GM21723 (cell line): ENCODE data around the gene SPDYE2B.
"Not testable (repeated sequence)": the region's sequence is repeated elsewhere in the genome, so short reads cannot be mapped to it uniquely, and the experiment has no call there.

Experiments
- ATAC-seq: cut with Tn5 transposase; IDR thresholded peaks from one replicate; pipeline ENCODE4 v1.9.1; 2021; ENCODE audit warnings: mild to moderate bottlenecking, moderate library complexity; ENCODE audit not compliant: unreplicated experiment

SPDYE2B gene

DNA sequence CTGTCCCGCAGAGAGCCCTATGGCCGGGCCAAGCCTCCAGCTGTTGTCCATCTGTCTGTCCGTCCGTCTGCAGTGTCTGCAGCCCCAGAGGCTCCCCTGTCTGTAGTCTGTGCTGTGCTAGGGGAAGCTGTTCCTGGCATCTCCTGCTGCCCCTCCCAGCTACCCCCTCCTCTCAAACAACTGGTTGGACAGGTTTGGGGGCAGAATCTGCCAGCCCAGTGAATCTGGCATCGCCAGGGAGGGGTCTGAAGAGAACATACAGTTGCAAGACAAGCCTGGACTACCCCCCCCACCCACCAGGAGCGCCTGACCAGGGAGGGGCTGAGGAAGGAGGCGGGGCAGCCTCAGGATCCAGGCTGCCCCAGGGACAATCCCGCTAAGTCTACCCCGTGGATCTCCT is 7.4 kb upstream of the SPDYE2B start, which contains the start of gene UPK3BL1:
UPK3BL1 (minus strand) TSS at position 101 of the 400 bp plus-strand sequence; CDS start at position 51, 50 bp downstream.
- not testable (repeated sequence) for ATAC-seq

DNA sequence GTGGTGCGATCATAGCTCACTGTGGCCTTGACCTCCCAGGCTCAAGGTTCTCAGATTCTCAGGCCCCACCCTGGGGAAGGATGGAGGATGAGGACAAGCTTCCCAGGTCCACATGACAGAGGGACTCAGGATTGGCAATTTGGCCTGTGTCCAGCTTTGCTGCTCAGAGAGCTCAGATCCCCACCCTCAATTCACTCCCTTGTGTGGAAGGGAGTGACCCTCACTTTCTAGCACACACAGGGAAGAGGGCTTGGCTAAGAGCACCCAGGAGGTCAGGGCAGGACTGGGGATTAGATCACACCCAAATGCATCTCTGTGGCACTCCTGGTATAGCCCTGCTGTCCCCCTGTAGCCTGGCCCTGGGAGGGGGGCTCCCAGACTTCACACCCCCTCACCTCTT is 6.7 kb upstream of the SPDYE2B start:
- not testable (repeated sequence) for ATAC-seq

DNA sequence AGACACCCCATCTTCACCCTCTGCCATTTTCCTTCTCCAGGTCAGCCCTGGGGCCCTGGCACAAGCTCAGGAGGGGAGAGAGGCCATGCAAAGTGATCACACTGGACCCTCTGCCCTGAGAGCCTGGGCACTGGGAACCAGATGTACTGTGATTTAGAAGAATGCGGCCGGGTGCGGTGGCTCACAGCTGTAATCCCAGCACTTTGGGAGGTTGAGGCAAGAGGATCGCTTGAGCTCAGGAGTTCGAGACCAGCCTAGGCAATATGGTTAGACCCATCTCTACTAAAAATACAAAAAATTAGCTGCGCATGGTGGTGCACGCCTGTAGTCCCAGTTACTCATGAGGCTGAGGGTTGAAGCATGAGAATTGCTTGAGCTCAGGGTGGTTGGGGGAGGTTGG is 2.3 kb upstream of the SPDYE2B start:
- not testable (repeated sequence) for ATAC-seq

- ATAC-seq = not testable (repeated sequence)
Measured at GRCh38 chr7:102664765-102665164, 14.6 kb downstream of the SPDYE2B start.

DNA sequence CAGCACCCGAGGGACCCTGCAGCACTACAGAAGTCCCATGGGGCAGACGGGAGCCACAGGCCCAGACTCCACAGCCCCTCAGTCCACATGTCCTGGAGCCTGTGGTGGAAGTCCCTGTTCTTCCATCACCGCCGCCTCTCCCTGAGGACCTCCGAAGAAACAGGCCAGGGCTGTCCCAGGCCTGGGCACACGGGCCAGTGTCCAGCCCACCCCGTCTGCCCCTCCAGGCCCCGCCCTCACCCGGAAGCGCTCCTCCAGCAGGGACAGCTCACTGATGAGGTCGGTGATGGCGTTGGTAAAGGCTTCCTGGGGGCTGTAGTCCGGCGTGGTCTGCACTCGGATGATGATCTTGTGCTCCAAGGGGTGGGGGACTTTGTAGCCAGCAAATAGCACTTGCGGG is 16.7 kb downstream of the SPDYE2B start:
- ATAC-seq = not testable (repeated sequence)

- ATAC-seq = not testable (repeated sequence)
Measured at GRCh38 chr7:102667523-102667922, 17.4 kb downstream of the SPDYE2B start.

DNA sequence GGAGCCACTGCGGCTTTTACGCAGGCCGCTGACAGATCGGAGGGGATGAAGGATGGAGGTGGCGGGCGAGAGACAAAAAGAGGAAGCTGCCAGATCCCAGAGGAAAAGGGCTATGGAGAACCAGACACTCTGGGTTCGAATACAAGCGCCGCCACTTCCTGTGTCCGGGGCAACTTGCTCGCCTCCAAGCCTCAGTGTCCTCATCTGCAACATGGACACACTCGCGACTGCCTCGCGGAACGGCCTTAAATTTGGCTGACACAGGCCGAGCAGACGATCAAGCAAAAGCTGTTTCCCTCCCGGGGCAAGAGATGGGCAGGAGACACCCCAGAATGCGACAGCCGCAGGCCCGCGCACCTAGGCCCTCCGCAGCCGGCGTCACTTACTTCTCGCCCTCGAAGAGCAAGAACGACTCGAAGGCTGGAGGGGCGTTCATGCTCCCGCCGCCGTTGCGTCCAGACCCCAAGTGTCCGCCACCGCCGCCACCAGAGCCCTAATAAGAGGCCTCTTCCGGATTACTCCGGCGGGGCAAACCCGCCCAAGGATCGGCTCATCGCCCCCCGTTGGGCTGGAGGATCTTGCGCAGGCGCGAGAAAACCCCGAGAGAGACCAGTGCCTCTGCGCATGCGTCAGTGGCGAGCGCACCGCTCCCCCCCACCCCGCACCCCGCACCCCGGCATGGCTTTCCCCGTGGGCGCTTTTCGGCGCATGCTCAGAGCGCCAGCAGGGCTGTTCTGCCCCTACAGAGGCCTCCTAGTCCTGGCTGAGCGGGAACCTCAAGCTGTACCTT is 21.2 kb downstream of the SPDYE2B start, which contains the start of gene POLR2J2:
POLR2J2 (minus strand) TSS at position 498 of the 790 bp plus-strand sequence; CDS start at position 436, 62 bp downstream.
- ATAC-seq = peak; percentile 76

DNA sequence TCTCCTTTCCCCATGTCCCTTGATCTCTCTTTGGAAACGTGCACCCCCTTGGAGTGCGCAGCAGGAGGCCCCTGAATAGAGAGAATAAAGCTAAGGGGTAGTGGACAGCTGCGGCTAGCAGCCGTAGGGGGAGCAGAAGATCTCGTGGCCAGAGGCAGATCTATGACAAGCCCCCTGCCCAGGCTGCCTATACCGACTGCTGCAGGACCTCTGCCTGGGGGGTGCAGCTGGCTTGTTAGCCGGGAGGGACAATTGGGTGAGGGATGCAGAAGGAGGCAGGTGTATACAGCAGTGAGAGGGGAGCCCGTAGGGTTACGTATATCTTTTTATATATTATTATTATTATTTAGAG is 21.8 kb downstream of the SPDYE2B start:
- peak; percentile 37 for ATAC-seq

DNA sequence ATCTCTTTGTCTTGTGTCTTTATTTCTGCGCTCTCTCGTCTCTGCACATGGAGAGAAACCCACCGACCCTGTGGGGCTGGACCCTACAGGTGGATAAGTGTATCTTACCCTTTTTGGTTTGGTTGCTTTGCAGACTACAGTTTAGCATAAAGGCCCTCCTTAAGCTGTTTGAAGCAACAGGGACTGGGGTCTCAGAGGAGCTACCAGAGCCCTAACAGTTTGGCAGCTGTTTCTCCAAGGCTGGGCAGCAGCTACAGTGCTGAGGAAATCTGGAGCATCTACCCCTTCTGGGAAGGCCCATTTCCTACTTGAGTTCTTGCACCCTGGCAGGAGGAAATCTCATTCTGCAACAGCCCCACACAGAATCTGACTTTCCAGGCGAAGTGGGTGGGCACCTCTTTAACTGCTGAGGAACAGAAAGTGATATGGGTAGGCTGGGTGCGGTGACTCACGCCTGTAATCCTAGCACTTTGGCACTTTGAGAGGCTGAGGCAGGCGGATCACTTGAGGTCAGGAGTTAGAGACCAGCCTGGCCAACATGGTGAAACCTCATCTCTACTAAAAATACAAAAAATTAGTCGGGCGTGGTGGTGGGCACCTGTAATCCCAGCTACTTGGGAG is 23.4 kb downstream of the SPDYE2B start:
- ATAC-seq = not testable (repeated sequence)

- ATAC-seq = not testable (repeated sequence)
Measured at GRCh38 chr7:102675545-102675944, 25.4 kb downstream of the SPDYE2B start.

DNA sequence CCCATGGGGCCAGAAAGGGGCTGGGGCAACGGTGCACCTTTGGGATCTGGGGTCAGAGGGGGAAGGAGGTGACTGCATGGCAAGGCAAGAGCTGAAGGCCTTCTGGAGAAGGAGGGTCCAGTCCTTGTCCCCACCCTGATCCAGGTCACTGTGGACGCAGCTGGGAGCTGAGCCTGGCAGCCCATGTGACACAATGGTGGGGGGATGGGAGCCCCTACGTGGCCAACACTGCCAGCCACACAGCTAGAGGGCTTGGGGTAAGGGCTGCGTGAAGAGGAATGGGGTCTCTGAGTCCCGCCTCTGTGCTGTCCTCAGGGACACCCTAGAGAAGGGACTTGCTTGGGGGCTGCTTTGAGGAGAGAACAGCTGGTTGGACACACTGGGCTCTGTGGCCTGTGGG is 30.7 kb downstream of the SPDYE2B start:
- not testable (repeated sequence) for ATAC-seq

DNA sequence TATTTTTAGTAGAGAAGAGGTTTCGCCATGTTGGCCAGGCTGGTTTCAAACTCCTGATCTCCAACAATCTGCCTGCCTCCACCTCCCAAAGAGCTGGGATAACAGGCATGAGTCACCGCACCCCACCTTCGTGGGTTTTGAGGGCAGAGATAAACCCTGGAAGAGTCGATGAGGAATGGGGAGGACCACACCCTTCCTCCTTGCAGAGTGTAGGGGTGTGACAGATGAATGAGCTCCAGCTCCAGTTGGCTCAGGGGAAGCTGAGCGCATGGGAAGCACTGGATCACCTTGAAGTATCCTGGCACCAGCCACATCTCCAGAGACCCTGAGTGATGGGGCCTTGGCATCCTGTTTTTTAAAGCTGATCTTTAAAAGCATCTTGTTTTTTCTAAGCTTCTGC is 32.4 kb downstream of the SPDYE2B start:
- ATAC-seq = not testable (repeated sequence)

- peak; percentile 79 for ATAC-seq
Measured at GRCh38 chr7:102688299-102689036, 38.3 kb downstream of the SPDYE2B start.

DNA sequence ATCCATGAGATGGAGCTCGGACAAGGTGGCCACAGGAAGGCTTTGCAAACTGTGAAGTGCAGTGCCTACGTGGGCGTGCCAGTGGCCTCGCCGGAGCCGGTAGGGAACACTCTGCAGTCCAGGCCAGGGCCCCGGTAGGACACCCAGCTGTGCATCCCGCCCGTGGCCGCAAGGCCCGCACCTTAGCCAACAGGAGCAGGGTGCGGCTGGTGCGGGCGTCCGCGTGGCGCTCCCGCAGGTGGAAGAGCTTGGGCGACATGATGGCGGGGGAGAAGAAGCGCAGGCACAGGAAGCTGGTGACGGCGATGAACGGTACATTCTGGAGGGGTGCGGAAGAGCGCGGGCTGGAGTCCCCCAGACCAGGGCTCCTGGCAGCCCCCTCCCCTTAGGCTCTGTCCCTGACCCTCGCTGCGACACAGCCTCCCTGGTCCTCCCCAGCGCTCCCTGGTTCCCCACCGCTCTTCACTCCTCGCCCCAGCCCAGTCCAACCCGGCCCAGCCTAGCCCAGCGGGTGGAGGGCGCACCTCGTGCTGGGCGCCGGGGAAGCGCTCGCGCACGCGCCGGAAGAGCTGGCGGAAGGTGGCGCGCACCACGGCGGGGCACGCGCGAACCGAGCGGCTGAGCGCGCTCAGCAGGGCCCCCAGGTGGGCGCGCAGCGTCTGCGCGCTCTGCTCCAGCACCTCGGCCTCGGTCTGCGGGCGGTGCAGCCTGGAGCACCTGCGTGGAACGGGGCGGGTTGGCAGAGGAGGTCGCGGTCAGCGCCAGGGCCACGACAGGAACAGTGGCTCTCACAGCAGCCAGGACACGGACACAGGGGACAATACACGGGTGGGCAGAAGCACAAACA is 39.5 kb downstream of the SPDYE2B start:
- peak; percentile 72 for ATAC-seq

- ATAC-seq = not testable (repeated sequence)
Measured at GRCh38 chr7:102690602-102691001, 40.5 kb downstream of the SPDYE2B start.

DNA sequence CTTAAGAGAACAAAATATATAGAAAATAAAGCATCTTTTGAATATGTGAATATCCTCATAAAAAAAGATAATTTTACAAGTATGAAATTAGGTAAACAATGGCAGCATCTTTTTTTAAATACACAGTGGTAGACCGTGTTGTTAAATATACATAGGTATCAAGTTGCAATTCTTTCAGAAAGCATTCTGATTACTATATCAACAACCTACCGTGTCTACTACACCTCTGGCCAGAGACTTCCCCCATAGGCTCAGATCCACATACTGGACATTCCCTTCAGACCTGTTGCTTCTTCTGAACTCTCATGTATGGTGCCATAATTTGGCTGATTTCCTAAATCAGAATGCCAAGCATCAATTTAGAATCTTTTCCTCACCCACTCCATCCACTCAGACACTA is 43.9 kb downstream of the SPDYE2B start:
- not testable (repeated sequence) for ATAC-seq

GRCh38 chr7:102695033-102695552 is 45.0 kb downstream of the SPDYE2B start:
- not testable (repeated sequence) for ATAC-seq

DNA sequence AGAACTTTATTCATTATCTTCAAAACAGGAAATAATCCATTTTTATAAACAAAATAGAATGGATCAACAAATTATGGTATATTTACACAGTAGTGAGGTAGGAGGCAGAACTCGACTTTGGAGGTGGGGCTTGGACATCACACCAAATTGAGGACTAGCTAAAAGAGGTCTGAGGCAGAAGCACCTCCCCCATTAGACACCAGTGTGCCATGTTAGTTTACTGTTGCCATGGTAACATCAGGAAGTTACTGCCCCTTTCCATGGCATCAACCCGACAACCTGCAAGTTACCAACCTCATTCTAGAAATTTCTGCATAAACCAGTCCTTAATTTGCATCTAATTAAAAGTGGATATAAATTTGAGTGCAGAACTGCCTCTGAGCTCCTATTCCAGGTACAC is 45.9 kb downstream of the SPDYE2B start:
- ATAC-seq = not testable (repeated sequence)

DNA sequence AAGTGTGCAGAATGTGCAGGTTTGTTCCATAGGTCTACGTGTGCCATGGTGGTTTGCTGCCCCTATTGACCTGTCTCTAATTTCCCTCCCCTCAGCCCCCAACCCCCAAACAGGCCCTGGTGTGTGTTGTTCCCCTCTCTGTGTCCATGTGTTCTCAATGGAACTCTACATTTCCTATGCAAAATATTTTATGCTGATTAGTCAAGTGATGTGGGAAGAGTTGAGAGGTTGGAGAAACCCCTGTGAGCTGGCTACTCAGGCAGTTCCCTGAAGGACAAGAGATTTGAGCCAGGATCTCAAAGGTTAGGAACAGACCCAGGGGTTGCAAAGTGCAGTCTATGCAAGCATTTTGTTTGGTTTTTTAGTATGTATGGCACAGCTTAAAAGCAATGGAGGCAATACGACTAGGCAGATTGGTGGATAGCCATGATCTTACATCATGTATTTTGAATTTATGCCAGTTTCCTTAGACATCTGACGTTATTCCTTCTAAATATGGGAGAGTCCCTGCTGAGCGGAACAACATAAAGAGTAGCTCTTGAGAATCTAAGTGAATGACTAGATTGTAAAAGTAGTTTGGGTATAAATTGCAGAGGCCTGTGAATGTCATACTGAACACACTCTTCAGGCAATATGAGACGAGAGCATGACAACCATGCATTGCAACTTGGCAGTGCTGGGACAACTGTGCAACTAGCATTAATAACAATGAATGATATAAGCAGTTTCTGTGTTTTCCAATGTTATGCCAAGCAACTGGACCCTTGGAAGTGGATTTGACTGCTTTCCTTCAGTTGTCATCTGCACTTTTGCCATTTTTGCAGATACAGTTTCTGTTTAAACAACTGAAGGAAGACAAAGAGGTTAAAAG is 47.8 kb downstream of the SPDYE2B start:
- ATAC-seq = not testable (repeated sequence)
